HG02938 (cell line): Measurements from ENCODE around the gene ADAMTS19.
"Not testable (repeated sequence)": the region's sequence is repeated elsewhere in the genome, so short reads cannot be mapped to it uniquely, and the experiment has no call there.

Experiments
- ATAC-seq: cut with Tn5 transposase; IDR thresholded peaks from one replicate; pipeline ENCODE4 v1.9.1; 2021; ENCODE audit warnings: mild to moderate bottlenecking, moderate library complexity; ENCODE audit not compliant: unreplicated experiment

The ADAMTS19 gene, protein sequence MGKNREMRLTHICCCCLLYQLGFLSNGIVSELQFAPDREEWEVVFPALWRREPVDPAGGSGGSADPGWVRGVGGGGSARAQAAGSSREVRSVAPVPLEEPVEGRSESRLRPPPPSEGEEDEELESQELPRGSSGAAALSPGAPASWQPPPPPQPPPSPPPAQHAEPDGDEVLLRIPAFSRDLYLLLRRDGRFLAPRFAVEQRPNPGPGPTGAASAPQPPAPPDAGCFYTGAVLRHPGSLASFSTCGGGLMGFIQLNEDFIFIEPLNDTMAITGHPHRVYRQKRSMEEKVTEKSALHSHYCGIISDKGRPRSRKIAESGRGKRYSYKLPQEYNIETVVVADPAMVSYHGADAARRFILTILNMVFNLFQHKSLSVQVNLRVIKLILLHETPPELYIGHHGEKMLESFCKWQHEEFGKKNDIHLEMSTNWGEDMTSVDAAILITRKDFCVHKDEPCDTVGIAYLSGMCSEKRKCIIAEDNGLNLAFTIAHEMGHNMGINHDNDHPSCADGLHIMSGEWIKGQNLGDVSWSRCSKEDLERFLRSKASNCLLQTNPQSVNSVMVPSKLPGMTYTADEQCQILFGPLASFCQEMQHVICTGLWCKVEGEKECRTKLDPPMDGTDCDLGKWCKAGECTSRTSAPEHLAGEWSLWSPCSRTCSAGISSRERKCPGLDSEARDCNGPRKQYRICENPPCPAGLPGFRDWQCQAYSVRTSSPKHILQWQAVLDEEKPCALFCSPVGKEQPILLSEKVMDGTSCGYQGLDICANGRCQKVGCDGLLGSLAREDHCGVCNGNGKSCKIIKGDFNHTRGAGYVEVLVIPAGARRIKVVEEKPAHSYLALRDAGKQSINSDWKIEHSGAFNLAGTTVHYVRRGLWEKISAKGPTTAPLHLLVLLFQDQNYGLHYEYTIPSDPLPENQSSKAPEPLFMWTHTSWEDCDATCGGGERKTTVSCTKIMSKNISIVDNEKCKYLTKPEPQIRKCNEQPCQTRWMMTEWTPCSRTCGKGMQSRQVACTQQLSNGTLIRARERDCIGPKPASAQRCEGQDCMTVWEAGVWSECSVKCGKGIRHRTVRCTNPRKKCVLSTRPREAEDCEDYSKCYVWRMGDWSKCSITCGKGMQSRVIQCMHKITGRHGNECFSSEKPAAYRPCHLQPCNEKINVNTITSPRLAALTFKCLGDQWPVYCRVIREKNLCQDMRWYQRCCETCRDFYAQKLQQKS

DNA sequence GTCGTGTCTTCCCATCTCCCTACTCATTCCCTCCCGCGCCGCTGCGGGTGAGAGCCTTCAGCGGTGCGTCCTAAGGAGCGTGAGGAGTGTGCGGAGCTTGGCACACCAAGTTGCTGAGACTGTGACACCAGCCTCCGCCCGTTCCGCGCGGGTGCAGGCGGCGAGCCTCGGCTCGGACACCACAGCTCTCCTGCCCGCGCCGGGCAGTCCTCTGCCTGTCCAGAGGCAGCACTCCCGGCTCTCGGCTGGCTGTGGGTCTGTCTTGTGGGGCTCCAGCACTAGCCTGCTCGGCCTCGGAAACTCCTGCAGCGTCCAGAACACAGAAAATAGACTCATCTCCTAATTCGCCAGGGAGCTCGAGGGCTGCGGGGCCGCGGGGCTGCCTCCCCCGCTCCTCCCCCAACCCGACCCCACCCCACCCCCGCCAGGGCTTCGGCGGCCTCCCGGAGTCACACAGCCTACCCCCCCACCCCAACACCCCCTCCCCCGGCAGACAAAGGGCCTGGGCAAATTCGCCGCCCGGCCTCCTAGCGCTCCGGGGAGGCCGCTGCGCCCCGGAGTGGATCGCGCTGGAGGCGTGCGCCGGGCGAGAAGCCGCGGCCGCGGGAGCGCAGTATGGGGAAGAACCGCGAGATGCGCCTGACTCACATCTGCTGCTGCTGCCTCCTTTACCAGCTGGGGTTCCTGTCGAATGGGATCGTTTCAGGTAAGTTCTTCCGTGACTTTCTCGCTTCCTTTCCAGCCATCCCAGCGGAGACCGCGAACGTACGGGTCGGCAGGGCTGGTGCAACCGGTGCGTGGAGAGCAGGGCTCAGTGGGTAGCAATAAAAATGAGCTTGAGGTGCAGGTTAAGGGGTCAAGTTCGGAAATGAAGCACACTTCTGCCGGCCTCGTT is at the start of gene ADAMTS19:
Gene ADAMTS19, plus strand, starts transcription at position 522 of the 895 bp plus-strand sequence. Its CDS starts 94 bp downstream, at position 616.
- no peak for ATAC-seq

GRCh38 chr5:129410488-129410887 is 49.6 kb upstream of the ADAMTS19 start:
- no peak for ATAC-seq

- ATAC-seq = no peak
Observed at GRCh38 chr5:129412721-129413120, 47.4 kb upstream of the ADAMTS19 start.

DNA sequence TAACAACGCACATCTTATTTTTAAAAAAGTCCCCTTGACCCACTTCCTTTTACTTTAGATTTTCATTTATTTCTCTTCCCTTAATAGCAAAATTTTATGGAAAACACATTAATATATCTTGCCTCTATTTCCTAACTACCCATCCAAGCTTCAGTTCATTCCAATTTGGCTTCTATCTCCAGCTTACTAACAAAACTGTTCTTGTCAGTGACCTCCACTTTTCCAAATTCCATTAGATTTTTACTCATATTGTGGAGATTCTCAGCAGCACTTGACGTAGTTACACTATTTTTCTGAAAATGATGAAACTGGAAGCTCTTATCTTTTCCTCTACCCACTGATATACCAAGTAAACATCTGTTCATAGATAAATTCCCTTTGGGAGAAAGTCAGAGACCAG is 46.5 kb upstream of the ADAMTS19 start:
- ATAC-seq = no peak

DNA sequence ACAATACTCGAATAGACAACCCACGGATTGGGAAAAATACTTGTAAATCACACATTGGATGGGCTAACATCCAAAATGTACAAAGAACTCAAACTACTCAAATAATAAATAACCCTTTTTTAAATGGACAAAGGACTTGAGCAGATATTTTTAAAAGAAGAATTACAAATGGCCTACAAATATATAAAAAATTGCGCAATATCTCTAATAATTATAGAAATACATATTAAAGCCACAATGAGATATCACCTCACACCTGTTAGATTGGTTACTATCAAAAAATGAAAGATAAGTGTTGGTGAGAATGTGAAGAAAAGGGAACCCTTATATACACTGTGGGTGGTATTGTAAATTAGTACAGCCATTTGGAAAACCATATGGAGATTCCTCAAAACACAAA is 40.8 kb upstream of the ADAMTS19 start:
- no peak for ATAC-seq

- no peak for ATAC-seq
Observed at GRCh38 chr5:129425031-129425430, 35.1 kb upstream of the ADAMTS19 start.

DNA sequence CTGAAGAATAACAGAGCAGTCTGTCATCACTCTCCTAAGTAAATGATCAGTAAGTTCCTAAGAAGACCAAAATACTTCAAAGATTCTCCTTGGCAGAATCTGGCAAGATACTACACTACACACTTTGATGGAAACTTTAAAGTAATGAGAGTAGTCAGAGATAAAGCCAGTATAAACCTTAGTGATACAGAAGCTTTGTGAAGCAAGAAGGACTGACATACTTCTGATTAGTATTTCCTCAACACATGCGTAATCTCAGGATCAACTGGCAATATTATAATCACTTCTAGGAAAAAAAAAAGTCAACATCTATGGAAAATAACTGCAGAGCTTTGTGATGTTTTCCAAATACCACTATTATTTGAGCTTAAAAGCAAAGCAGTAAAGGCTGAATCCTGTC is 34.0 kb upstream of the ADAMTS19 start:
- no peak for ATAC-seq

- ATAC-seq = not testable (repeated sequence)
Observed at GRCh38 chr5:129428636-129429035, 31.5 kb upstream of the ADAMTS19 start.

DNA sequence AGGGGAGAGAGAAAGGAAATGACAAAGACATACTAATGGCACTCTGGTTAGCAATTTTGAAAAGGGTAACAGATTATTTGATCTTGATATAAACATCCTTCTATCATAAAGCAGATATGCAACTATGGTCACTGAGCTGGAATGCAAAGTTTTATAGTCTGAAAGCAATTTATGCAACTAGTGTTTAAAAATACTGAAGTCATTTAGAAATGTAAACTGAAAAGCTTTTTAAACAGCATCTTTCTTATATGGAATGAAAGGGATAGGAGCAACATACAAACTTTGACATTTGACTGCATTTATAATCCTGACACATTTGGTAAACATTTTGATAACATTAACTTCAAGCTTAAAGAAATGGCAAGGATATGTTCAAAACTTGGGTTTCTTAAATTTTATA is 28.7 kb upstream of the ADAMTS19 start:
- no peak for ATAC-seq

DNA sequence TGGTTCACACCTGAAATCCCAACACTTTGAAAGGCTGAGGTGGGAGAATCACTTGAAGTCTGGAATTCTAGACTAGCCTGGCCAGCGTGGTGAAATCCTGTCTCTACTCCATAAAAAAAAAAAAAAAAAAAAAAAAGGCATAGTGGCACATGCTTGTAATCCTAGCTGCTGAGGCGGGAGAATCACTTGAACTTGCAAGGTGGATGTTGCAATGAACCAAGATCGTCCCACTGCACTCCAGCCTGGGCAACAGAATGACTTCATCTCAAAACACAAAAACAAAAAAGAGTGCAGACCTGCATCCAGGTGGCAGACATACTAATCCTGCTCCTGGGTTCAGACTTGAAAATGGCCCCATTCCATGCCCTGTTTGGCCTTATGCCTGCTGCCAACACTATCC is 21.8 kb upstream of the ADAMTS19 start:
- no peak for ATAC-seq

- no peak for ATAC-seq
Observed at GRCh38 chr5:129440424-129440823, 19.7 kb upstream of the ADAMTS19 start.

- ATAC-seq = no peak
Observed at GRCh38 chr5:129441096-129441495, 19.0 kb upstream of the ADAMTS19 start.

- peak; percentile 64 for ATAC-seq
Observed at GRCh38 chr5:129445379-129445778, 14.7 kb upstream of the ADAMTS19 start.

- ATAC-seq = no peak
Observed at GRCh38 chr5:129447968-129448367, 12.1 kb upstream of the ADAMTS19 start.

GRCh38 chr5:129448654-129449053 is 11.4 kb upstream of the ADAMTS19 start:
- ATAC-seq = no peak

- no peak for ATAC-seq
Observed at GRCh38 chr5:129454461-129454860, 5.6 kb upstream of the ADAMTS19 start.

DNA sequence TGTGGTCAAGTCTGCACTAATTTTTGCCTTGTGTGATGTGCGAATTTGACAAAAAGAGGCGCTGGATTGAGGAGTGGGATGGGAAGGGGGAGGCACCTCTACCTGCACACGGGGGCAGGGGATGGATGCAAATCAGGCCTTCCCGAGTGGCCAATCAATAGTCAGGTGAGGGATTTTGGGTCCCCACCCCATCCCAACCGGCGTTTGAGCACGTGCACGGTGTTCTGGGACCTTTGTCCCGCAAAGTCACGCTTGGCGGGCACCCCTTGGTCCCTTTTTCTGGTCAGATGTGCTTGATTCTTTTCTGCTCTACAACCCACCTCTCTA is 685 bp upstream of the ADAMTS19 start:
- no peak for ATAC-seq

- no peak for ATAC-seq
Observed at GRCh38 chr5:129460672-129460935, 506 bp downstream of the ADAMTS19 start.

- ATAC-seq = no peak
Observed at GRCh38 chr5:129460936-129461710, 1.0 kb downstream of the ADAMTS19 start.
